GM20000 (cell line): Measurements from ENCODE around the gene TET3.
A peak's percentile ranks its signal among the peaks of the same experiment; 100 is the strongest.

Experiments
- DNase-seq: peaks from one replicate; pipeline ENCODE4 v3.0.0; 2012; ENCODE audit warnings: low spot score
- CTCF ChIP-seq: IDR thresholded peaks from 2 replicates; pipeline ENCODE4 v1.5.1; 2012; ENCODE audit warnings: mild to moderate bottlenecking, control low read depth; ENCODE audit errors: extremely low read depth, missing control alignments

TET3 gene

GRCh38 chr2:73968357-73968937 is 16.3 kb upstream of the TET3 start:
- DNase-seq: no peak
- no peak for TF ChIP-seq CTCF

GRCh38 chr2:73969356-73969755 is 15.4 kb upstream of the TET3 start:
- TF ChIP-seq CTCF: no peak
- no peak for DNase-seq

- TF ChIP-seq CTCF: no peak
- no peak for DNase-seq
Observed at GRCh38 chr2:73970141-73970803, 14.4 kb upstream of the TET3 start.

- peak; percentile 54 for DNase-seq
- TF ChIP-seq CTCF: no peak
Observed at GRCh38 chr2:73970850-73971471, 13.7 kb upstream of the TET3 start.

GRCh38 chr2:73971722-73972121 is 13.0 kb upstream of the TET3 start:
- TF ChIP-seq CTCF: no peak
- DNase-seq: no peak

GRCh38 chr2:73972846-73973245 is 11.9 kb upstream of the TET3 start:
- no peak for DNase-seq
- TF ChIP-seq CTCF: no peak

- no peak for DNase-seq
- no peak for TF ChIP-seq CTCF
Observed at GRCh38 chr2:73975731-73976130, 9.0 kb upstream of the TET3 start.
